Measurements from ENCODE around the gene SEPTIN10.
"Not testable (repeated sequence)": the region's sequence is repeated elsewhere in the genome, so short reads cannot be mapped to it uniquely, and the experiment has no call there.

The SEPTIN10 gene

DNA sequence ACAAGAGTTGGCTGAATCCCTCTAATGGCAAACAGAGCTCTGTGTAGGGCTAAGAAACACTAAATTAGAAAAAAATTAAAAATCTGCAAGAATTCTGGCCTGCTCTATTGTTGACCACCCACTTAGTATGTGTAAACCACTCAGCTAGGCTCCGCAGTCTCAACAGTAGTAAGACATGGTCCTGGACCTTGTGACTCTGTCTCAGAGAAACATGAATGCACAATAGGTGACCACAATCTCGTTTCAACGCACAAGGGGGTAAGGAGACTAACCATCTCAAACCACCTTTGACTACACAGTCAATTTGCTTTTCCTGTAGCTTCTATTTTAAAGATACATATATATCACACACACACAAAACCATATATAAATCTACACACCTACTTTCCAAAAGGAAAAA lies 16.5 kb downstream of the SEPTIN10 start:
- DNase-seq, result no peak

- DNase-seq, result no peak
These were observed 18.1 kb downstream of the SEPTIN10 start for GRCh38 chr2:109595644-109596043.

DNA sequence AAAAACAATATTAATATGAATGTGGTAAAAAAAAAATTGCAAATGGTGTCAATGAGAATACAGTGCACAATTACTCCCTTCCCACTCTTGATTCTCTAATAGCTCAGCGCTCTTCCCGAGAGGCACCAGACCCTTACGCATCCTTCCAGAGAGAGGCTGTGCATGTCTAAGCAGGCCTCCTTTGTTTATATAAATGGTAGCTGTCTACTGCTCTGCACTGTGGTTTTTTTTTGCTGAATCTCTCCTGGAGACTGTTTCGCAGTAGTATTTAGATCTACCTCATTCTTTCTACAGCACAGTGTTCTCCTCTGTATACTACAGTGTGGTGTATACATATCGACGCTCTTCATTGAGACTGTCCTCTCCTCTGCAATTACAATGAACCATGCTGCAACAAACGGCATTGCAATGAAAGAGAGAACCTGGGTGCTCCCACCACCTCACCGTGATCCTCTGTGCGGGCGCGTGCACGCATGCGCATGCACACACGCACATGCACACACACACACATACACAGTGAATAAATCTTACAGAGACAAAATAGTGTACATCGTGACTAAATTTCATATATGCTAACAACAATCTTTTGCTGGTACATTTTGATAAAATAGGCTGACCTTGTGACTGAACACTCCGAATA lies 19.4 kb downstream of the SEPTIN10 start:
- DNase-seq, result no peak

- DNase-seq, result no peak
These were observed 20.9 kb downstream of the SEPTIN10 start for GRCh38 chr2:109592905-109593304.

GRCh38 chr2:109591206-109591605 lies 22.6 kb downstream of the SEPTIN10 start:
- no peak for DNase-seq

DNA sequence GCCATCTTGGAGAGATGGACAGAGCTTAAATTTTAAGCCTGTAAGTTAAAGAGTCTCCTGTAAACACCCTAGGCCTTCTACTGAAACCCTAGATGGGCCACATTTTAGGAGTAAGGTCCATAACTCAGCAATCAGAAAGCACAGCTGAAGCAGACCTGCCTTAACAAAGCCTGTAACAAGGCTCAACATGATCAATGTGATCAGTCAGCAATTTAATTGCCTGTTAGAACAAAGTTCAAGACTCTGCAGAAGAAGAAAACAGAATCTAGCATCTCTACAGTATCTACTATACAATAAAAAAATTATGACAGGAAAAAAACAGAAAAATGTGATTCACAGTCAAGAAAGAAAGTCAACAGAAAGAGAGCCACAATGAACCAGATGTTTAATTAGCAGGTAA lies 27.1 kb downstream of the SEPTIN10 start:
- no peak for DNase-seq

- DNase-seq, result no peak
These were observed 30.6 kb downstream of the SEPTIN10 start for GRCh38 chr2:109582928-109583895.

- not testable (repeated sequence) for DNase-seq
These were observed 36.1 kb downstream of the SEPTIN10 start for GRCh38 chr2:109577630-109578029.

DNA sequence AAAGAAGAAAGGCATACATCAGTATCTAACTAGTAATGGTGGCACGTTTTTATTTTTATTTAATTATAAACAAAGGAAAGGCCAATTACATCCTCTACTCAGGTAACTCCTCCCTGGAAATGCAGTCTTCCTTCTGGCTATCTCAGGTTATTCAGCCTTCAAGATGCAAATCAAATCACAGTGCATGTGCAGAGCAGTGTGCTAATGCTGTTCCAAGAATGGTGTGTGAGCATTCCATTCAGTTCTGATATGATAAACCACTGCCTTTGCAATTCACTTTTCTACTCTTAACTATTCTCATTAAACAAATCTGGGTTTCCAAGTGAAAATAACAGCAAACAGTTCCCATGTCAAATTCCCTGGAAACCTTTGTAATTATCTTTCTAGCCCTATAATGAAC lies 38.4 kb downstream of the SEPTIN10 start:
- no peak for DNase-seq

DNA sequence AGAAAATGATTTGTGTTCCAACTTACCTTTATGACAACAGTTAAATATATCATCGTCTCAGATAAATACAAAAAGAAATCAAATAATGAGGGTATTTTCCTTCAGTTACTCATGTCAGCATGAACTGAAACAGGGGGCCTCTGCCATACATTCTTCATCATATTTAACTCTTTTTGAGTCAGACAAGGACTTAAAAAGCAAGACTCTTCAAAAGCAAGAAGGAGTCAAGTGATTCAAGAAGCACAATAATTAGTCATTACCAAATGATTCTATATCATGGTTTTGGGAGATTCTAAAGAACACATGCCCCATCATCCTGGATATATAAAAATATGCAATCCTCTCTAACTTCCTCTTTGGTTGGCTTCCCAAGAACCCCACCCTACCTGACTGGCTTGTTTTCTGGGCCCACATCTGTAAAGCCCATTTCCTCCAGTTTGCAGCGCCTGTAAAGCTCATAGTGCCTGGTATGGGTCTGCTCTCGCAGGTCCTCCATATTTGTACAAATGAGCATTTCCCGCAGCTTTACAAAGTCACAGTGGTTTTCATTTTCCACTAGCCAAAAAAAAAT lies 49.7 kb downstream of the SEPTIN10 start:
- no peak for DNase-seq

- DNase-seq, result no peak
These were observed 50.5 kb downstream of the SEPTIN10 start for GRCh38 chr2:109563288-109563687.

DNA sequence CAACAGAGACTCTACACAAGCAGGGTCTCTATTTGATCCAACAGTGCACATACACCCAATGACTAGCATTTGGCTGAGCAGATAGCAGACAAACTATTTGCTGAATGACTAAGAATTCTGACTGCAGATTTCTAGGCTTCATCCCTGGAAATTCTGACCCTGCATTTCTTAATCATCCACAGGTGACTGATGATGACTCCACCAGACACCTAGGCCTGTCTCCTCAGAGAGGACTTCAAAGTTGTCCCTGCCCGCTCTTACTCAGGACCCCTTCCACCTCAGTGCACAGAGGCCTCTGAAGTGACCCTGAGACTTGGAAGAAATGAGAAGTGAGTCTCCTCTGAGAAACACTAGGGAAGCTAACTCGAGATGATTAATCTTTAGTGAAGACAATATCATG lies 51.3 kb downstream of the SEPTIN10 start:
- DNase-seq, result no peak

GRCh38 chr2:109560265-109560664 lies 53.5 kb downstream of the SEPTIN10 start:
- DNase-seq, result no peak

DNA sequence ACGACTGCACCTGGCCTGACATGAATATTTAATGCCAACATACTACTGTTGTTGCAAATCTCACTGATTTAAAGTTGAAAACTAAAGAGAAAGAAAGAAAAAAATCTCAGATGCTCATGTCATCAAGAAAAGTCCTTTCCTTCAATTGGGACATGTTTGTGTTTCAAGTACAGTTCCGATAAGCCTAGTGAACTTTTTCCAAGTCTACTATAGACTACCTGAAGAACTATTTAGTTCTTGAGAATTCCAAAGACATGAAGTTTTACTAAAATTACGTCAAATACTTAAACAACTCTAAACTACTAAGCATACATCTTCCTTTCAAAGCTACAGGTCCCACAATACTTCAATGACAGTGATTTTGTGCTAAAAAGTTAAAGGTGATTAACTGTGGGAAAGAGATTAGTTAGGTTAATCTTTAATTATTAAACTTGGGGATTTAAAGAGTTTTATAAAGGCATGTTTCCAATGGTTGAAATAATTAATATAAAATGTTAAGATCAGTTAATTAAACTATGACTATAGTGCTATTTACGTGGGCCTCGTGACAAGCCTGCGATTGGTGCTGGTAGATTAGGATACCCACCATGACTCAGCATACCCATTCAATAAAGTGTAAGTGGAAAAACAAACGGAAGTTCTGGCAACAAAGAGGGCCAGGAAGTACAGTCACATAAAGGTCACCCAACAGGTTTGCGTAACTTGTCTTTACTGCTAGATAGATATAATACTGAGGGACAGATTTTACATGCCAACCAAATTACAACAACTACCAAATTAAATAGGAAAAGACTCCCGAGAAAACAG lies 55.5 kb downstream of the SEPTIN10 start:
- DNase-seq, result peak; percentile 70

GRCh38 chr2:109557309-109557708 lies 56.5 kb downstream of the SEPTIN10 start:
- no peak for DNase-seq

DNA sequence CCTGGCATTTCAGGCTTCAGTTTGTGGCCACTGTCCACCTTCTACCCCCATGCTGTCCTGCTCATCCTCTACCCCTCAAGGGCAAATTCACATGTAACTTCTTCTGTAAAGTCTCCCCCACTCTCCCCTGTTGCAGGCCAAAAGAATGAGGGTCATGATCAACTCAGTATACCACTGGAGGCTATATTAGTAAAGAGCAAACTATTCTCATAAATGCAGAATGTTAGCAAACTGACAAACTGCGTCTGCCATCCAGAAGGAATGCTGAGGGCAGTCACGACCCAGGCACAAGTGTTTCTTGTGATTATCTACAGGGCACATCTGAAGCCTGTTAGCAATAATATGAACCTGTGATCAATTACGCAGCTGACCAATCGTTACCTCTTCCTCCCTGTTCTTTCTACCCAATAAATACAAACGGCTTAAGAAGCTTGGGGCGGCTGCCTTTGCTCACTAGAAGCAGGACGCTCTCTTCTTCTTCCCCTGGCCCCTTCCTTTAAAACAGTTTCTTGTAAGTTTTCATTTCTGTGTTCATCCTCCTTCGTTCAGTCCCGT lies 58.3 kb downstream of the SEPTIN10 start:
- DNase-seq, result no peak

DNA sequence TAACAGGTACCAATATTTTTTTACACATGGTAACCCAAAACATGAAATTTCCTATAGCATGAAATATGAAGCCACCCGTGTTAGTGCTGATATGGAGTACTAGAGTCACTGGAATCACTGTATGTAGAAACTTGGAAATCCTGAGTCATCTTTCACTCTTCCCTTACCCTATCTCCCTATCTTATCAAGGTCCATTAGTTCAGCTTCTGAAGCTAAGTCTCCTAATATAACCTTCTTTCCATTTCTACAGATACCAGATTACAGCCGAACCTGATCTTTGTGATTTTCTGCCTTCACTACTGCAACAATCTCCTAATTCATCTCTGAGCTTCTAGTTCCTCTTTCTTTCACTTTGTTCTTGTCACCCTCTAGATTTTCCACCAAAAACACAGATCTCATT lies 59.0 kb downstream of the SEPTIN10 start:
- DNase-seq, result peak; percentile 28

DNA sequence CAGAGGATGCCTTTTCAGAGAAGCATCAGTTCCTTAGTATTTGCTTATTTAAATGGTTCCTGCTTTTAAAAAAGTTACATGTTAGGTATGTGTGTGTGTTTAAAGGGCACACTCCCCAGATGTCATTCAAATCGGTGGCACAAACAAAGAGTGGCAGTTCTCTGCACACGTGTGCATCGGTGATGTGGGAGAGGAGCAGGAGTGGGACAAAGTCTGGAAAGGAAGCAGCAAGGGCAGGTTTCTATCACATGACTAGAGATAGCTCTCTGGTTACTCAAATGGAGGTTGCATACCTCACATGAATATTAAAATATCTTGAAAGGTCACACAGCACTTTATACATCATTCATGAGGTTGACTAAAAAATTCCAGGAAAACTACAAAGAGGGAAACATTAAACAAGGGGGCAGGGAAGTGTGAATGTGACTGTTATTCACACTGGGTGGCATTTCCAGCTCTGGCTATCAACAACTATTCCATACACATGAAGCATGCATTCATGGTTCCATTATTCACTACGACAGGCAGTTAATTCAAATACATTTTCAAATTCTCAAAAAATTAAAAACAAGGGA lies 64.7 kb downstream of the SEPTIN10 start:
- DNase-seq, result no peak

DNA sequence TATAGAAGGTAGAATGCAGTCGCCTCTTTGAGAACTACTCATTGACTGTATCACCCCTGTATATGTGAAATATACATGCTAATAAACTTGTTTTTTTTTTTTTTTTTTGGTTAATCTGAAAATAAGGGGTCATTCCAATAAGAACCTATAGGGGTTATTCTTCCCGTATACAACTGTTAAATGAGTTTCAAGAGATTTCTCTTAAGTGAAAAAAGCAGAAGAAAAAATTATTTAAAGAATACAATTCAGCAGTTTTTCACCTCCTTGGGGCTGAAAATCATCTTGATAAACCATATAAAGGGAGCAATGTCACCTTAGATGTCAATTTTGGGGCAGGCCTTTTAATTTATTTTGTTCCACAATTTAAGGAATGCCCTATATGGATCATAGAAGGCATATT lies 66.5 kb downstream of the SEPTIN10 start:
- no peak for DNase-seq

DNA sequence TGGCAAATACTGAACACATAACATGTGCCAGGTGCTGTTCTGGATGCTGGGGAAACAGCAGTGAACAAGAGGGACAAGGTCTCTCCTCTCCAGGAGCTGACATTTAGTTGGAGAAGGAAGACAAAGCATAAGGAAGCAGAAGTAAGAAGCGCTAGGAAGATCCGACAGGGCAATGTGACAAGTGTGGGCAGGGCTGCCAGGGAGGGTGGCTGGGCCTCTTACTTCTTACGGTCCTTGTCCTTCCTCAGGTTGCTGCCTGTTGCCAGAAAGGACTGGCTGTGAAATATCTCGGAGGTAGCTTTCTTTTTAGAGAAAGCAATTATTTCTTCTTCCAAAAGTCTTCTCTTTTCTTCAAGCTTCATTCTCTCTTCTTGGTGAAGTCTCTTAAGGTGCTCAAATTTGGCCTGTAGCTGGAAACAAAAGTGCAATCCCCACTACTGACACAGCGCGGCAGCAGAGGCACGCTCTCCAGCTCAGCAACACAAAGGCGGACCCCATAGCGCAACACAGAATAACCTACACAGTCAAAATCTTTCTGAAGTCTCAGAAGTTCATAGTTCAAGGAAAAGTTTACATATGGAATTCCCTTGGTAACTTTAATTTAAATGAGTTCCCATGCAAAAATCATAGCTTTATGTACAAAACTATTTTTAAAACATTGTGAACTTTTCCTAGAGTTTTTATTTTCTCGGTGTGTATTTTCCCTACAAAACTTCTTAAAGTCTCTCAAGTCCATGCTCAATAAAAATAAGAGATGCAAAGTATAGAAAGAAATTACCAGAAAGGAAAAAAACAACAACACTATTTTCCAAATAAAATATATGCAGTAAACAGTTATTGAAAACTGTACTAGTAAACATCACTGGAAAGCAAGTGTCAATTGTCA lies 67.7 kb downstream of the SEPTIN10 start:
- peak; percentile 70 for DNase-seq

- no peak for DNase-seq
These were observed 71.4 kb downstream of the SEPTIN10 start for GRCh38 chr2:109542384-109542783.
